PC-3 (cell line): ENCODE measurements around the gene HBG2. TPM values are rescaled to one million over a fixed set of nuclear protein-coding genes. Genes with fewer than 3 reads are reported as not detected.

Source experiments
- ATAC-seq: fragments of 200-7000 bp; cut with Tn5 transposase; 2 replicates; pipeline ENCODE4 v1.9.1; 2020; ENCODE audit warnings: mild to moderate bottlenecking, moderate library complexity
- BruUV-seq: library from RNA; stranded (reverse); fragments of 400-500 nt; replicated peaks from 2 replicates; lab custom pipeline; 2021; lab: Mats Ljungman, UMichigan
- CTCF ChIA-PET: fragments of 300-600 bp; sonication (Branson Sonifier 250); formaldehyde crosslinking; loops from one replicate; lab custom pipeline; 2022; ENCODE audit warnings: antibody characterized with exemption; lab: Charles Lee
- POLR2A ChIA-PET: fragments of 300-600 bp; sonication (Branson Sonifier 250); formaldehyde crosslinking; loops from one replicate; lab custom pipeline; 2022; ENCODE audit warnings: antibody characterized with exemption; ENCODE audit not compliant: unreplicated experiment; lab: Charles Lee
- DNase-seq: peaks from one replicate; pipeline ENCODE4 v3.0.0-alpha.2; 2015
- H2AFZ ChIP-seq: fragments of 300-600 bp; sonication (generic); 2 replicates; pipeline ENCODE4 v1.6.0; 2016; ENCODE audit warnings: antibody characterized with exemption, low read length
- H3F3A ChIP-seq: fragments of 300-600 bp; sonication (generic); one replicate; pipeline ENCODE4 v1.6.0; 2017; ENCODE audit warnings: antibody characterized with exemption, low read length, control low read depth, mild to moderate bottlenecking; ENCODE audit not compliant: unreplicated experiment
- H3K27ac ChIP-seq: fragments of 300-600 bp; sonication (generic); 2 replicates; pipeline ENCODE4 v1.5.1; 2016; ENCODE audit warnings: mild to moderate bottlenecking, low read length
- H3K27me3 ChIP-seq: fragments of 300-600 bp; sonication (generic); 2 replicates; pipeline ENCODE4 v1.6.1; 2016; ENCODE audit warnings: low read length, mixed read lengths
- H3K36me3 ChIP-seq: fragments of 300-600 bp; sonication (generic); 2 replicates; pipeline ENCODE4 v1.6.1; 2016; ENCODE audit warnings: low read depth, mixed run types, low read length, mixed read lengths
- H3K4me1 ChIP-seq: fragments of 300-600 bp; sonication (generic); 2 replicates; pipeline ENCODE4 v1.5.1; 2016; ENCODE audit warnings: low read length; ENCODE audit not compliant: insufficient read depth
- H3K4me2 ChIP-seq: fragments of 300-600 bp; sonication (generic); 2 replicates; pipeline ENCODE4 v1.6.0; 2016; ENCODE audit warnings: low read length
- H3K4me3 ChIP-seq: fragments of 300-600 bp; sonication (generic); 2 replicates; pipeline ENCODE4 v1.5.1; 2016; ENCODE audit warnings: mild to moderate bottlenecking, low read length, mixed read lengths
- H3K79me2 ChIP-seq: fragments of 300-600 bp; sonication (generic); 2 replicates; pipeline ENCODE4 v1.6.1; 2017; ENCODE audit warnings: low read length, mixed read lengths
- H3K9ac ChIP-seq: fragments of 300-600 bp; sonication (generic); 2 replicates; pipeline ENCODE4 v1.6.0; 2016; ENCODE audit warnings: mild to moderate bottlenecking, low read length
- H3K9me2 ChIP-seq: fragments of 300-600 bp; sonication (generic); replicated peaks from 2 replicates; pipeline ENCODE4 v1.6.1; 2016; ENCODE audit warnings: mixed run types, low read length, mixed read lengths
- H3K9me3 ChIP-seq: fragments of 300-600 bp; sonication (generic); 2 replicates; pipeline ENCODE4 v1.6.1; 2016; ENCODE audit warnings: low read length, mixed read lengths
- H4K20me1 ChIP-seq: fragments of 300-600 bp; sonication (generic); 2 replicates; pipeline ENCODE4 v1.6.1; 2016; ENCODE audit warnings: low read length, mixed read lengths
- CTCF ChIP-seq: fragments of 300-600 bp; sonication (generic); conservative IDR thresholded peaks from 2 replicates; pipeline ENCODE4 v1.5.1; 2017; ENCODE audit warnings: antibody characterized with exemption, low read depth, mild to moderate bottlenecking, low read length
- EZH2 ChIP-seq: fragments of 300-600 bp; sonication (generic); IDR thresholded peaks from one replicate; pipeline ENCODE4 v1.6.1; 2017; ENCODE audit warnings: antibody characterized with exemption, mild to moderate bottlenecking, low read length; ENCODE audit not compliant: unreplicated experiment
- EZH2phosphoT487 ChIP-seq: fragments of 300-600 bp; sonication (generic); IDR thresholded peaks from 2 replicates; pipeline ENCODE4 v1.6.1; 2018; ENCODE audit warnings: mild to moderate bottlenecking, antibody characterized with exemption, low read length, borderline replicate concordance
- intact Hi-C: fragments of 100-400 bp; cut with micrococcal nuclease; formaldehyde crosslinking; loops from 2 replicates; pipeline ENCODE4 v1.9.0; 2023
- total RNA-seq: library from RNA; depleted of rRNA; stranded (reverse); fragments of >200 nt; gene quantifications from 2 replicates; pipeline ENCODE4 v1.2.3, GENCODE V29; 2014

HBG2 gene
- total RNA-seq, 1 experiment from 2014 or later = not detected

- no TSS peak for BruUV-seq
- intact Hi-C loops = no loop called here
- ATAC-seq = no peak
- no peak overlapping the region for H3K4me3 ChIP-seq
- H3K9me2 ChIP-seq = no peaks in the 10 kb centered on the region
- no peaks in the 10 kb centered on the region for H3F3A ChIP-seq
- H4K20me1 ChIP-seq = no peaks in the 10 kb centered on the region
- ChIA-PET CTCF (no interaction called here), POLR2A (no interaction called here)
- H3K27ac ChIP-seq = no peak overlapping the region
- H3K27me3 ChIP-seq = no peaks in the 10 kb centered on the region
- no peaks in the 10 kb centered on the region for H3K4me1 ChIP-seq
- no peaks in the 10 kb centered on the region for H3K79me2 ChIP-seq
- H2AFZ ChIP-seq = no peak overlapping the region
- H3K9me3 ChIP-seq = no peaks in the 10 kb centered on the region
- no peak overlapping the region for H3K9ac ChIP-seq
- H3K36me3 ChIP-seq = no peaks in the 10 kb centered on the region
- no peak for DNase-seq
- TF ChIP-seq EZH2 (no peak), EZH2phosphoT487 (no peak), CTCF (no peak)
- H3K4me2 ChIP-seq = no peak overlapping the region
Measured at GRCh38 chr11:5228124-5228523, 26.5 kb downstream of the HBG2 start.

GRCh38 chr11:5227681-5228080, 26.9 kb downstream of the HBG2 start:
- Histone ChIP-seq H3K9ac (no peak overlapping the region), H3K9me2 (no peaks in the 10 kb centered on the region), H3F3A (no peaks in the 10 kb centered on the region), H3K27me3 (no peaks in the 10 kb centered on the region), H4K20me1 (no peaks in the 10 kb centered on the region), H2AFZ (no peak overlapping the region), H3K9me3 (no peaks in the 10 kb centered on the region), H3K27ac (no peak overlapping the region), H3K4me1 (no peaks in the 10 kb centered on the region), H3K79me2 (no peaks in the 10 kb centered on the region), H3K36me3 (no peaks in the 10 kb centered on the region), H3K4me3 (no peak overlapping the region), H3K4me2 (no peak overlapping the region)
- CTCF ChIA-PET = no interaction called here
- no peak for TF ChIP-seq EZH2
- TF ChIP-seq EZH2phosphoT487 = no peak
- TF ChIP-seq CTCF = no peak
- intact Hi-C loops = no loop called here
- ATAC-seq (no peak), DNase-seq (no peak)
- POLR2A ChIA-PET = no interaction called here
- BruUV-seq = no TSS peak

GRCh38 chr11:5226732-5227310, 27.8 kb downstream of the HBG2 start, which contains the start of gene HBB:
Gene HBB, minus strand, starts transcription at chr11:5227071. Its CDS starts 50 bp downstream, at chr11:5227021.
- Histone ChIP-seq H3K27me3 (no peaks in the 10 kb centered on the region), H3K4me3 (no peak within 1 kb of the TSS), H3K9me2 (no peaks in the 10 kb centered on the region), H3K4me1 (no peaks in the 10 kb centered on the region), H3K4me2 (no peak within 1 kb of the TSS), H4K20me1 (no peaks in the 10 kb centered on the region), H3K9ac (no peak within 1 kb of the TSS), H3K9me3 (no peaks in the 10 kb centered on the region), H2AFZ (no peak within 1 kb of the TSS), H3K36me3 (no peaks in the 10 kb centered on the region), H3K79me2 (no peaks in the 10 kb centered on the region), H3K27ac (no peak within 1 kb of the TSS), H3F3A (no peaks in the 10 kb centered on the region)
- DNase-seq (no peak), ATAC-seq (no peak)
- no TSS peak for BruUV-seq
- ChIA-PET CTCF (no interaction called here), POLR2A (no interaction called here)
- no peak for TF ChIP-seq CTCF
- no peak for TF ChIP-seq EZH2phosphoT487
- no peak for TF ChIP-seq EZH2
- intact Hi-C loops = no loop called here
